Activated T-cell treated with anti-CD3 and anti-CD28 coated beads, Interleukin-2, amount 50 U/mL, for 24 hours (primary cell): ENCODE data around the gene DRC1.

Experiments
- DNase-seq: peaks from one replicate; pipeline ENCODE4 v3.0.0-alpha.2; 2020
- H3K27ac Mint-ChIP-seq: 2 replicates; pipeline ENCODE4 v1.8.0; 2020; ENCODE audit warnings: mild to moderate bottlenecking, mixed read lengths
- H3K27me3 Mint-ChIP-seq: 2 replicates; pipeline ENCODE4 v1.8.0; 2020; ENCODE audit warnings: mixed read lengths
- H3K36me3 Mint-ChIP-seq: 2 replicates; pipeline ENCODE4 v1.8.0; 2020; ENCODE audit warnings: low read depth, mixed read lengths
- H3K4me1 Mint-ChIP-seq: 2 replicates; pipeline ENCODE4 v1.8.0; 2020; ENCODE audit warnings: low read depth, mixed read lengths
- H3K4me3 Mint-ChIP-seq: 2 replicates; pipeline ENCODE4 v1.8.0; 2020; ENCODE audit warnings: mild to moderate bottlenecking, moderate library complexity, mixed read lengths
- H3K9me3 Mint-ChIP-seq: 2 replicates; pipeline ENCODE4 v1.8.0; 2020; ENCODE audit warnings: mixed read lengths

Gene DRC1

DNA sequence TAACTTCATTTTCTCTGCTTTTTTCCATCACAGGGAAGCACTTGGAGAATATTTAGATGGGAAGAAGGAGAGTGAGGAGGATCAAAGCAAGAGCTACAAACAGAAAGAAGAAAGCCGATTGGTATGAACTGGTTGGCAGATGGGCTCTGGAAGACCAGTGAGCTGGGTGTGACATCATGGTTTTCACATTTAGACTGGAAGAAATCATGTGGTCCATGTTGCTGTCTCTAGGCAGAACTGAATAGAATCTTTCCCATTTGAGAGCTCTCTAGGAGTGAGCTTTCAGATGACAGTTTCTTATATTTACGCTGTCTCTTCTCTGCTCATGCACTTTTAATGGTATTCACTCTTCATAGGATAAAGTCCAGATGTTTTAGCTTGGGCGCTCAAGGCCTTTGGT is 12.6 kb downstream of the DRC1 start:
- no peak overlapping the region for H3K4me3 Mint-ChIP-seq
- H3K27me3 Mint-ChIP-seq = no peaks in the 10 kb centered on the region
- no peak overlapping the region for H3K27ac Mint-ChIP-seq
- no peaks in the 10 kb centered on the region for H3K9me3 Mint-ChIP-seq
- no peak for DNase-seq
- peaks cover 9% of the 10 kb centered on the region for H3K4me1 Mint-ChIP-seq
- H3K36me3 Mint-ChIP-seq = no peaks in the 10 kb centered on the region

DNA sequence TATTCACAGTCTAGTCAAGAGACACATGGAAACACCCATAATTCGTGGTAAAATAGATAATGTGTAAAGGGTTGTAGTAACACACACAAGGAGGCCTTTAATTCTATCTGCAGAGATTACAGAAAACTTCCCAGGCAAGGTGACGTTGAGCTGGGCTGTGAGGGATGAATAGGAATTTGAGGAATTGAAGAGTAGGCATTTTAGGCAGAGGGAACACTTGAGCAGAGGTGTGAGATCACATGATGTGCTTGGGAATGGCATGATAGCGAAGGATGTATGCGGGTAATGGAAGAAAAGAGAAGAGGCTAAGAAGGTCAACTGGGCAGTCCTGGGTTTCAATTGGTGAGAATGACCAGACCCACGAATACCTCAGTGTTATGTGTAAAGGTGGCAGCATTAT is 20.2 kb downstream of the DRC1 start:
- no peak overlapping the region for H3K27ac Mint-ChIP-seq
- H3K36me3 Mint-ChIP-seq = no peaks in the 10 kb centered on the region
- H3K27me3 Mint-ChIP-seq = peaks cover 4% of the 10 kb centered on the region
- no peak for DNase-seq
- H3K4me1 Mint-ChIP-seq = no peaks in the 10 kb centered on the region
- H3K4me3 Mint-ChIP-seq = no peak overlapping the region
- no peaks in the 10 kb centered on the region for H3K9me3 Mint-ChIP-seq

DNA sequence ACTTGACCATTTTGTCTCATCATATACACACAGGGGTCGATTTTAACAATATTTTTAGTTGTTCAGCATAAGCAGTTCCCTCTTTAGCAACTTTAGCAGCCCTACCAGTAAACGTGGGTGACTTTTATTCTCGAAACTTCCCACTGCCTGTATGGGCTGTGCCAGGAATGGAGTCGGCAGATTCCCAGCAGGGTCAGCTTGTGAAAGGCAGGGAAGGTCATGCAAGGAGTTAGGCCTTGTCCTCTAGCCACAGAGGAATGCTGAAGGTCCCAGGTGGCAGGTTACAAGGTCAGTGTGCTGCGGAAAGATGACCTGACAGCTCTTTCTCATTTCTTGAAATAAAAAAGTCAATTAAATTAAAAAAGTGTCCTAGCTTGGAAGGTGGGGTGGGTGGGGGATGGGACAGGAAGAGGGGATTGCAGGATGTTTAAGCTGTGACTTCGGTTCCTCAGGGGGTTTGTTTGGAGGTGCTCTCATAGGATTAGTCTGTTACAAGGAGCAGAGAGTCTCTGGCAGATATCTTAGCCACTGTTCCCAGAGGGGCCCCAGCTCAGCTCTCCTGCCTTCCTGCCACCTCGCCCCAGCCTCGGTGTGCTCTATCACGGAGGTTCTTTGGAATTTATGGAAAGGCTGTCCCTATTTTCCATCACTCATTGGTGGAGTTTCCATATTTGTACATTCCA is 21.4 kb downstream of the DRC1 start:
- Mint-ChIP-seq H3K27me3 (peaks cover 4% of the 10 kb centered on the region), H3K9me3 (no peaks in the 10 kb centered on the region), H3K36me3 (no peaks in the 10 kb centered on the region), H3K4me1 (no peaks in the 10 kb centered on the region), H3K27ac (no peak overlapping the region), H3K4me3 (no peak overlapping the region)
- no peak for DNase-seq

DNA sequence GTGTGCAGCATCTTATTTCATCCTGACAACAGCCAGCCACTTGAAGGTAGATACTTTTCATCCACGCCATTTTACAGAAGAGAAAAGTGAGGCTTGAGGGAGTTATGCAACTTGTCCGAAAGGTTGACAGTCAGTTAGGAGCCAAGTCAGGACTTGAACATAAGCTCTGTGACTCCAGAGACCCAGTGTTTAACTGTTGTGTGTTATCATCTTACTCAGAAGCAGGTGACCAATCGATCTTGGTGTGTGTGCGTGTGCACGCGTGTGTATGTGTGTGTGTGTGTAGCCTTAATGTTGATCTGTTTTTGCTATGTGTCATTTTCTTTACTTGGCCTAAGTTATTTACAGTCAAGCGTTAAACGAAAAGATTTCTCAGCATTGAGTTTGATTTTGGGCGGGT is 22.0 kb downstream of the DRC1 start:
- Mint-ChIP-seq H3K27ac (no peak overlapping the region), H3K4me3 (no peak overlapping the region), H3K27me3 (peaks cover 4% of the 10 kb centered on the region), H3K9me3 (no peaks in the 10 kb centered on the region), H3K36me3 (no peaks in the 10 kb centered on the region), H3K4me1 (no peaks in the 10 kb centered on the region)
- DNase-seq = no peak

DNA sequence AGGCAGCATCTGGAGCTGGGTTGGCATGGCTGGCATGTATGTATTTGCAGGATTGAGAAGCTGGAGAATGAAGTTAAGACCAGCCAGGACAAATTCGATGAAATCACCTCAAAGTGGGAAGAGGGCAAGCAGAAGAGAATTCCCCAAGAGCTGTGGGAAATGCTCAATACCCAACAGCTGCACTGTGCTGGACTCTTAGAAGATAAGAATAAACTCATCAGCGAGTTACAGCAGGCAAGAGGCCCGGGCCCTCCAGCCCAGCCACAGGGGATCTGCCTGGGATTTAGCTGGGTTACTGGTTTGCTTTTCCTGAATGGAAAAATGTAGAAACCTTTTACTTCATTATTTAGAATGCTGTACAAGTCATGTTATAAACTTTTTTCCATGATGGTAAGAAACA is 22.5 kb downstream of the DRC1 start:
- Mint-ChIP-seq H3K4me3 (no peak overlapping the region), H3K9me3 (no peaks in the 10 kb centered on the region), H3K27me3 (peaks cover 4% of the 10 kb centered on the region), H3K36me3 (no peaks in the 10 kb centered on the region), H3K27ac (no peak overlapping the region), H3K4me1 (no peaks in the 10 kb centered on the region)
- no peak for DNase-seq

DNA sequence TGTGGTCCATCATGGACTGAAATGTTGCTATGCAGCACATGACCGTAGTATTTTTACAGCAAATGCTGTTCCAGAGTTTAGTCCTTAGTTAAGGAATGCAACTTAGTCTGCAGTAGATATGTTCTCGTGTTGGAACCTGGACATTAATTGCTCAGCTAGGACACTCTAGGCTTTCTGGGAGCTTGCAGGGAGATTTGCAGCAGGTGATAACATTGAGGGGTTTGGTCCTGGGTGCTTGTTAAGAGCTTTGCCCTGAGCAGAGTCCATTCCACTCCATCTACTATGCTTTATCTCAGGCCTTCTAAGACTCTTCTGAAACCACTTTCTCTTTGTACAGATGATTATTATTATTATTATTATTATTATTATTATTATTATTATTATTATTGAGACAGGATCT is 27.1 kb downstream of the DRC1 start:
- Mint-ChIP-seq H3K4me1 (no peaks in the 10 kb centered on the region), H3K4me3 (no peak overlapping the region), H3K36me3 (no peaks in the 10 kb centered on the region), H3K27ac (no peak overlapping the region), H3K9me3 (no peaks in the 10 kb centered on the region), H3K27me3 (peaks cover 10% of the 10 kb centered on the region)
- no peak for DNase-seq

DNA sequence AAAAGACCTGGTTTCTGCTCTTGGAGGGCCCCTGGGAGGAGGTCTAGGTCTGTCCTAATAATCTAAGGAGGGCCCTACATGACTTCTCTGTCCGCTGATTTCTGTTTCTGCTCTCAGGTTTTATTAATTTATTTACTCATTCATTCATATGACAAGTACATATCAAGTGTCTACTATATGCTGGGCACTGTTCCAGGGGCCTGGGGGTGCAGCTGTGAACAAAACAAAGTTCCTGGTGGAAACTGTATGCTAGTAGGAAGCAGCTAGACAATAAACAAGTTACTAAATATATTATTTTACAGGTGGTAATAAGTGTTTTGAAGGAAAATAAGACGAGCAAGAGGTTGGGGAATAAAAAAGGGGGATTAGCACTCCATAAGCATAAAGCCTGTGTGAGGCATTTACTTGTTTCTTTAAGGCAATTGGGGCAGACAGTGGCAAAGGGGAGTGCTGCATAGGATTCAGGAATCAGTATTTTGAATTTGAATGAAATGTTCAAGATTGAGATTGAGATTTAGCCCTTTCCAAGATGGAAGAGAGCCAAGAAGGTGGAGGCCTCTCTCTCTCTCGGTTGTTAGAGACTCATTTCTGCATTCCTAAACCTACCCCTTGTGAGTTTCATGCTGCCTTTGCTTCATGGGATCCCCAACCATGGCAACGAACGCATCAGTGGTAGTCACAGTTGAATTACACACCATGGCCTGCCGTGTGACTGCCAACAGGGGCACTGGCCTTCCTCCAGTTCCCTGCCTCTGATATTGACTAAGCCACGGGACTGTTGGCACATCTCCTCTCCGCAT is 28.3 kb downstream of the DRC1 start:
- Mint-ChIP-seq H3K36me3 (no peaks in the 10 kb centered on the region), H3K4me3 (no peak overlapping the region), H3K9me3 (no peaks in the 10 kb centered on the region), H3K4me1 (no peaks in the 10 kb centered on the region), H3K27ac (no peak overlapping the region), H3K27me3 (peaks cover 10% of the 10 kb centered on the region)
- DNase-seq = no peak

DNA sequence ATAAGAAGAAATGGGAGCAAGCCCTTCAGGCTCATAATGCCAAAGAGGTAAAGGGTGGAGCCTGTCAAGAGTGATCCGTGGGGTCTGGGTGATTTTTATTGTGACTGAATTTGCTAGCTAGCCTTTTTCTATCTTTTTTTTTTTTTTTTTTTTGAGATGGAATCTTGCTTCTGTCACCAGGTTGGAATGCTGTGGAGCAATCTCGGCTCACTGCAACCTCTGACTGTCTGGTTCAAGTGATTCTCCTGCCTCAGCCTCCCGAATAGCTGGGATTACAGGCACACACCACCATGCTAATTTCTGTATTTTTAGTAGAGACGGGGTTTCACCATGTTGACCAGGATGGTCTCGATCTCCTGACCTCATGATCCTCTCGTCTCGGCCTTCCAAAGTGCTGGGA is 29.1 kb downstream of the DRC1 start:
- Mint-ChIP-seq H3K27ac (no peak overlapping the region), H3K4me1 (no peaks in the 10 kb centered on the region), H3K27me3 (peaks cover 10% of the 10 kb centered on the region), H3K36me3 (no peaks in the 10 kb centered on the region), H3K4me3 (no peak overlapping the region), H3K9me3 (no peaks in the 10 kb centered on the region)
- DNase-seq = no peak

DNA sequence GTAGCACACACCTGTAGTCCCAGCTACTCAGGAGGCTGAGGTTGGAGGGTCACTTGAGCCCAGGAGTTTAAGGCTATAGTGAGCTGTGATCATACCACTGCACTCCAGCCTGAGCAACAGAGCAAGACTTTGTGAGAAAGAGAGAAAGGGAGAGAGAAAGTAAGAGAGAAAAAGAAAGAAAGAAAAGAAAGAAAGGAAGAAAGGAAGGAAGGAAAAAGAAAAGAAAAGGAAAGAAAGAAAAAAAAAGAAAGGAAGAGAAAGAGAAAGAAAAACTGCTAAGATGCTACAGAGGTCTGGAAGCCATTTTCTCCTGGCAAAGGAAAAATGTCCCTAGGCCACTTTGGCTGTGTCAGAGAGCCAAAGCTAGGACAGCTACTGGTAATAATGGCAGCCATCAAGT is 30.6 kb downstream of the DRC1 start:
- no peak overlapping the region for H3K4me3 Mint-ChIP-seq
- H3K4me1 Mint-ChIP-seq = no peaks in the 10 kb centered on the region
- no peaks in the 10 kb centered on the region for H3K36me3 Mint-ChIP-seq
- H3K27me3 Mint-ChIP-seq = peaks cover 10% of the 10 kb centered on the region
- no peak for DNase-seq
- H3K9me3 Mint-ChIP-seq = no peaks in the 10 kb centered on the region
- H3K27ac Mint-ChIP-seq = no peak overlapping the region

DNA sequence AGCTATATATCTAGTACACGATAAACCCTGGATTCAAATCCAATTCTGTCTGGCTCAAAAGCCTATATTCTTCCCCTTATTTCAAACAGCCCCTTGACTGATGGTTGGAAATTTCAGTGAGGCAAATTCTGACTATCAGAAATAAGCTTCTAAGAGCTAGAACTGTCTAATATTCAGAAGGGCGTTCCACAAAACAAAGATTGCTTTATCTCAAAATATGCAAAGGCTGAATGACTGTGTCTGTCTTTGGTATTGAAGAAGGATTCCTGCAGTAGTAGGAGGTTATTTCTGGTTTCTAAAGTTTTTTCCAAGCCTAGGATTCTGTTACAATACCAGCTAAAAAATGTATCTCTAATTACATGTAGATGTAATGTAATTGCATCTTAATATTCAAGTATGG is 31.1 kb downstream of the DRC1 start:
- Mint-ChIP-seq H3K36me3 (no peaks in the 10 kb centered on the region), H3K9me3 (no peaks in the 10 kb centered on the region), H3K27me3 (peaks cover 10% of the 10 kb centered on the region), H3K4me1 (no peaks in the 10 kb centered on the region), H3K27ac (no peak overlapping the region), H3K4me3 (no peak overlapping the region)
- no peak for DNase-seq

DNA sequence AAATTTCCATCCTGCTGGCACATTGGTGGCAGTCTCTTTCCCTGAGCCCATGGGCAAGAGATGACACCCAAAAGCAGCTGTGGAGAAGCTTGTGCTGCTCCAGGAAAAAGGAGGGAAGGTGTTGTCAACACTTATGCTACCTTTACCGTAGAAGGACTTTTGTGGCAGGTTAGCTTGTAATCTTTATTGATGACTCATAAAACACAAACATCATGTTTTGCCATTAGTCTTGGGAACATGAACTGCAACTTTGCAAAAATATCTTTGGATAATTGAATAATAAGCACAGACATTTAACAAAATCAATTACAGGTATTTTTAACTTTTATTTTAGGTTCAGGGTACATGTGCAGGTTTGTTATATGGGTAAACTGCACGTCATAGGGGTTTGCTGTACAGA is 33.4 kb downstream of the DRC1 start:
- no peaks in the 10 kb centered on the region for H3K36me3 Mint-ChIP-seq
- H3K4me3 Mint-ChIP-seq = no peak overlapping the region
- no peaks in the 10 kb centered on the region for H3K4me1 Mint-ChIP-seq
- H3K9me3 Mint-ChIP-seq = no peaks in the 10 kb centered on the region
- peaks cover 15% of the 10 kb centered on the region for H3K27me3 Mint-ChIP-seq
- H3K27ac Mint-ChIP-seq = no peak overlapping the region
- DNase-seq = no peak

DNA sequence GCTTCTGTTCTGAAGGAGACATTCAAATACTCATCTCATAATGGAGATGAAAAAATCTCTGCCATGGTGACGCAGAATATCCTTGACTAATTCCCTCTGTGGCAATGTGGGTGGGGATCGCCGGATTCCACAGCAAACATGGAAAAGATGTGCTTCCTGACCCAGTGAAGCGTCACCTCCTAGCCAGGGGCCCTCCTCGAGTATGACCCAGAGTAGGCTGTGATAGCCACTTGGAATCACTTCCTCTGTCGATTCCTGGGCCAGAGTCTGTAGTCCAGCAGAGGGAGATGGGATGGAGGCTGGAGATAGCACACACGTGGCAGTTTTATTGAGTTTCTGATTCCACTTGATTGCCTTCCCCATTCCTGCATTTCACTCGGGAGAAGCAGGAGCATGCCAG is 36.8 kb downstream of the DRC1 start:
- H3K9me3 Mint-ChIP-seq = no peaks in the 10 kb centered on the region
- no peaks in the 10 kb centered on the region for H3K4me1 Mint-ChIP-seq
- no peak overlapping the region for H3K27ac Mint-ChIP-seq
- no peak for DNase-seq
- peaks cover 4% of the 10 kb centered on the region for H3K27me3 Mint-ChIP-seq
- H3K4me3 Mint-ChIP-seq = no peak overlapping the region
- H3K36me3 Mint-ChIP-seq = no peaks in the 10 kb centered on the region

DNA sequence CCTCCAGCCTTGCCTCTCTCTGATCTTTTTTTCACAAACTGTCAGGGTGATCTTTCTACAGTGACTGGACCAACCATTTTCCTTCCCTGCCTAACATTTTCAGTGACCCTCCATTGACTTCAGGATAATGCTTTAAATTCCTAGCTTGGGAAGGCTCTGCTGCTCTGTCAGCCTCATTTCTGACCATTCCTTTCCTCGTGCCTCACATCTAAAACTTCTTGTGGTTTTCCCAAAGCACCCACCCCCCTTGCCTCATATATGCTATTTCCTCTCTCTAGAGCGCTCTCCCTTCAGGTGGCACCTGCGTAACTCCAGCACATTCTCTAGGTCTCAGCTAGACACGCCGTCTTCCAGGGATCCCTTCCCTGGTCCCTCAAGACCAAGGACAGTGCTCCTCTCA is 37.2 kb downstream of the DRC1 start:
- peaks cover 4% of the 10 kb centered on the region for H3K27me3 Mint-ChIP-seq
- no peaks in the 10 kb centered on the region for H3K4me1 Mint-ChIP-seq
- no peaks in the 10 kb centered on the region for H3K36me3 Mint-ChIP-seq
- no peaks in the 10 kb centered on the region for H3K9me3 Mint-ChIP-seq
- no peak overlapping the region for H3K27ac Mint-ChIP-seq
- DNase-seq = no peak
- H3K4me3 Mint-ChIP-seq = no peak overlapping the region

DNA sequence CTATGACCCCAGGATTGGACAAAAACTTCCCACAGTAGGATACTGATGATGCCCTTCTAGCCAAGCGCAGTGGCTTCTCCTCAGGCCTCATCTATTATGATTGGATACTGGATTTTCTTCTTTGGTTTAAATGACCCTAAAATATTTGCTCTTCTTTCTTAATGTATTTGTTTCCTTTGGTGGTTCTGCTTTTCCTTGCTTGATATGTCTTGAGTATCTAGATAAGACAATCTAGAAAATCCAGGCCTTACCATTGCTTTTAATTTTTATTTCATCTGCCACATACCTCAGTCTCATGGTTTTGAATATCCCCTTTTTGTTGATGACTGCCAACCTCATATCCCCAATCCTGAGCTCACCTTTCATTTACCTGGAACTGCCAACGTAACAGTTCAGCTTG is 40.6 kb downstream of the DRC1 start:
- H3K4me3 Mint-ChIP-seq = no peak overlapping the region
- H3K27me3 Mint-ChIP-seq = peaks cover 4% of the 10 kb centered on the region
- DNase-seq = no peak
- H3K9me3 Mint-ChIP-seq = no peaks in the 10 kb centered on the region
- H3K27ac Mint-ChIP-seq = no peak overlapping the region
- H3K36me3 Mint-ChIP-seq = no peaks in the 10 kb centered on the region
- no peaks in the 10 kb centered on the region for H3K4me1 Mint-ChIP-seq

DNA sequence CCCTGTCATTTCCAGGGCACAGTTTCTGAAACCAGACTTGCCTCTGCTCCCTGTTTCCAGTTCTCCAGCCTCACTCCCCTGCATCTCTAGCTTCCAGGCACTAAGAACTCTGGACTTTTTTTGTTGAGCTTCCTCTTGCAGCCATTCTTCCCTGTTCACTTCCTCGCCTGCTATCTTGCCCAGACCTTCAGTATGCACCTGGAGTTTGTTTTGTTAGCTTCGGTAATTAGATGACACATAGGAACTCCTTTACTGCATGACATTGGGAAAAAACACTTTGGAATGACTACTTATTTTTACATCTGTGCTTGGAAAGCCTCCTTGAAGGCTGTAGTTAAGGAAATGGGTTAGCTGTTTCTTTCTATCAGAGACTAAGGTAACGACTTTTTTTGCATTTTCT is 41.0 kb downstream of the DRC1 start:
- Mint-ChIP-seq H3K27ac (no peak overlapping the region), H3K4me3 (no peak overlapping the region), H3K36me3 (no peaks in the 10 kb centered on the region), H3K27me3 (peaks cover 4% of the 10 kb centered on the region), H3K4me1 (no peaks in the 10 kb centered on the region), H3K9me3 (no peaks in the 10 kb centered on the region)
- DNase-seq = no peak
